GM12878 (cell line): ENCODE data around the gene PIGV. TPM values are rescaled to one million over a fixed set of nuclear protein-coding genes. Genes with fewer than 3 reads are reported as not detected.

ENCODE experiments used
- CHD1 ChIP-seq: IDR thresholded peaks from 2 replicates; pipeline ENCODE4 v1.6.1; 2012; ENCODE audit warnings: low read depth, low read length, improper control_type of control experiment
- JUND ChIP-seq: IDR thresholded peaks from 2 replicates; pipeline ENCODE4 v1.6.1; 2012; ENCODE audit warnings: low read depth, mild to moderate bottlenecking, low read length, improper control_type of control experiment, moderate library complexity
- MEF2A ChIP-seq: IDR thresholded peaks from 2 replicates; pipeline ENCODE4 v1.6.1; 2011; ENCODE audit warnings: low read depth, mild to moderate bottlenecking, low read length, moderate library complexity; ENCODE audit not compliant: insufficient read depth
- NR2F1 ChIP-seq: fragments of 450-650 bp; conservative IDR thresholded peaks from 2 replicates; pipeline ENCODE4 v1.6.1; 2017; ENCODE audit warnings: mild to moderate bottlenecking
- RUNX3 ChIP-seq: IDR thresholded peaks from 2 replicates; pipeline ENCODE4 v1.6.1; 2012; ENCODE audit warnings: low read length, inconsistent platforms
- SMARCA5 ChIP-seq: fragments of 450-650 bp; IDR thresholded peaks from 2 replicates; pipeline ENCODE4 v1.6.1; 2017; ENCODE audit warnings: mild to moderate bottlenecking
- SRF ChIP-seq, 2 experiments: IDR thresholded peaks; 2 replicates each; pipeline ENCODE4 v1.6.1; 2011; ENCODE audit warnings: low read depth in 2 of 2, low read length in 2 of 2, mild to moderate bottlenecking in 1 of 2, moderate library complexity in 1 of 2
- YY1 ChIP-seq: IDR thresholded peaks from 2 replicates; pipeline ENCODE4 v1.6.1; 2011; ENCODE audit warnings: low read depth, mild to moderate bottlenecking, low read length
- polyA plus RNA-seq, 11 experiments: library from polyadenylated mRNA; depleted of rRNA in 4 of 11; unstranded in 6 of 11; stranded (reverse) in 5 of 11; fragments of >200 nt; fragmentation: Nextera tagmentation in 4 of 11; fragmentation: Illumina TruSeq in 1 of 11; extraction: Ambion mirVana in 4 of 11; extraction: Trizol in 1 of 11; gene quantifications; 1 replicate in 1 of 11; 2 replicates in 10 of 11; pipeline versions ENCODE4 v1.2.1 to v1.2.3, GENCODE V29; 2011 to 2016; ENCODE audit warnings: inconsistent platforms in 2 of 11, missing spikeins in 2 of 11, low read depth in 1 of 11
- total RNA-seq, 4 experiments: library from RNA; depleted of rRNA in 3 of 4; stranded (reverse); fragments of >200 nt in 3 of 4; fragmentation: Illumina TruSeq in 1 of 4; extraction: Trizol in 1 of 4; gene quantifications; 2 replicates each; pipeline versions ENCODE4 v1.2.1 to v1.2.3, GENCODE V29; 2013 to 2021
- TF ChIP-seq, protein P1 (sequence below): fragments of 450-650 bp; IDR thresholded peaks from 2 replicates; pipeline ENCODE4 v1.6.1; 2017; ENCODE audit warnings: mild to moderate bottlenecking, moderate library complexity
- TF ChIP-seq, protein P2 (sequence below): fragments of 450-650 bp; IDR thresholded peaks from 2 replicates; pipeline ENCODE4 v1.6.1; 2016; ENCODE audit warnings: mild to moderate bottlenecking
- TF ChIP-seq, protein P3 (sequence below): IDR thresholded peaks from 2 replicates; pipeline ENCODE4 v1.6.1; 2011; ENCODE audit warnings: borderline replicate concordance, low read depth, mild to moderate bottlenecking, moderate library complexity, mixed read lengths, low read length; ENCODE audit not compliant: insufficient read depth; ENCODE audit errors: extremely low read length
- TF ChIP-seq, protein P4 (sequence below): fragments of 450-650 bp; IDR thresholded peaks from 2 replicates; pipeline ENCODE4 v1.6.1; 2017; ENCODE audit warnings: low read depth, mild to moderate bottlenecking, moderate library complexity
- TF ChIP-seq, protein P5 (sequence below): IDR thresholded peaks from 2 replicates; pipeline ENCODE4 v1.6.1; 2011; ENCODE audit warnings: borderline replicate concordance, low read depth, mild to moderate bottlenecking, moderate library complexity, low read length; ENCODE audit not compliant: insufficient read depth, poor library complexity, severe bottlenecking
- TF ChIP-seq, protein P6 (sequence below): fragments of 450-650 bp; IDR thresholded peaks from 2 replicates; pipeline ENCODE4 v1.6.1; 2017; ENCODE audit warnings: mild to moderate bottlenecking, moderate library complexity

Gene PIGV
- total and polyA plus RNA-seq, 10 of the 15 experiments (the other 5 are each of a cell fraction or from before 2014, with no cell fraction given) = 8.8 to 18.1 (median 11.9) TPM

DNA sequence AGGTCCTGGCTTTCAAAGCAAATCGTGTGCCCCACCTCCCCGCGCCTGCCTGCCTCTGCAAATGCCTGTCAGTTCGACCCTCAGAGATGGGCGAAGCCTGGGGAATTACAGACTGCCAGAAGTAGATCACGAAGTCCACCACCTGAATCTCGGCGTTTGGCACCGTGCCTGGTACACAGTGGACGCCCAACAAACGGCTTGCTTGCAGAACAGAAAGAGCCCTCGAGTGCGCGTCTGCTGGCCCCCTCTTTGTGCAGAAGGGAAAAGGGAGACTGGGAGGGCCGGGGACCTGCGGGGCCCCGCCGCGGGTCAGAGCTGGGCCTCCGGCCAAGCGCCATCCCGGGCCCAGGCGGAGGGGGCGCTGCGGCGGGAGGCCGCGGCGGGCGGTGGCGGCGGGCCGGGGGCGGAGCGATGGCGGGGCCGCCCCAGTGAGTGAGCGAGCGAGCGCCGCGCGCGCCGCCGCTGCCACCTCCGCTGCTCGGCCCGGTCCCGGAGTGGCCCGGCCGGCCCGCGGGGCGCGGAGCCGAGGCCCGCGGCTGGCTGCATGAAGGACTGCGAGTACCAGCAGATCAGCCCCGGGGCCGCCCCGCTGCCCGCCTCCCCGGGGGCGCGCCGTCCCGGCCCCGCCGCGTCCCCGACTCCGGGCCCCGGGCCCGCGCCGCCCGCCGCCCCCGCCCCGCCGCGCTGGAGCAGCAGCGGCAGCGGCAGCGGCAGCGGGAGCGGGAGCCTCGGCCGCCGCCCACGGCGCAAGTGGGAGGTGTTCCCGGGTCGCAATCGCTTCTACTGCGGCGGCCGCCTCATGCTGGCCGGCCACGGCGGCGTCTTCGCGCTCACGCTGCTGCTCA lies 38.7 kb downstream of the PIGV start, which contains the start of gene ZDHHC18 (continued):
- TF ChIP-seq, protein P1, sequence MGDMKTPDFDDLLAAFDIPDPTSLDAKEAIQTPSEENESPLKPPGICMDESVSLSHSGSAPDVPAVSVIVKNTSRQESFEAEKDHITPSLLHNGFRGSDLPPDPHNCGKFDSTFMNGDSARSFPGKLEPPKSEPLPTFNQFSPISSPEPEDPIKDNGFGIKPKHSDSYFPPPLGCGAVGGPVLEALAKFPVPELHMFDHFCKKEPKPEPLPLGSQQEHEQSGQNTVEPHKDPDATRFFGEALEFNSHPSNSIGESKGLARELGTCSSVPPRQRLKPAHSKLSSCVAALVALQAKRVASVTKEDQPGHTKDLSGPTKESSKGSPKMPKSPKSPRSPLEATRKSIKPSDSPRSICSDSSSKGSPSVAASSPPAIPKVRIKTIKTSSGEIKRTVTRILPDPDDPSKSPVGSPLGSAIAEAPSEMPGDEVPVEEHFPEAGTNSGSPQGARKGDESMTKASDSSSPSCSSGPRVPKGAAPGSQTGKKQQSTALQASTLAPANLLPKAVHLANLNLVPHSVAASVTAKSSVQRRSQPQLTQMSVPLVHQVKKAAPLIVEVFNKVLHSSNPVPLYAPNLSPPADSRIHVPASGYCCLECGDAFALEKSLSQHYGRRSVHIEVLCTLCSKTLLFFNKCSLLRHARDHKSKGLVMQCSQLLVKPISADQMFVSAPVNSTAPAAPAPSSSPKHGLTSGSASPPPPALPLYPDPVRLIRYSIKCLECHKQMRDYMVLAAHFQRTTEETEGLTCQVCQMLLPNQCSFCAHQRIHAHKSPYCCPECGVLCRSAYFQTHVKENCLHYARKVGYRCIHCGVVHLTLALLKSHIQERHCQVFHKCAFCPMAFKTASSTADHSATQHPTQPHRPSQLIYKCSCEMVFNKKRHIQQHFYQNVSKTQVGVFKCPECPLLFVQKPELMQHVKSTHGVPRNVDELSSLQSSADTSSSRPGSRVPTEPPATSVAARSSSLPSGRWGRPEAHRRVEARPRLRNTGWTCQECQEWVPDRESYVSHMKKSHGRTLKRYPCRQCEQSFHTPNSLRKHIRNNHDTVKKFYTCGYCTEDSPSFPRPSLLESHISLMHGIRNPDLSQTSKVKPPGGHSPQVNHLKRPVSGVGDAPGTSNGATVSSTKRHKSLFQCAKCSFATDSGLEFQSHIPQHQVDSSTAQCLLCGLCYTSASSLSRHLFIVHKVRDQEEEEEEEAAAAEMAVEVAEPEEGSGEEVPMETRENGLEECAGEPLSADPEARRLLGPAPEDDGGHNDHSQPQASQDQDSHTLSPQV = no peak
- TF ChIP-seq SRF (IDR thresholded peaks at IDR 0.05; ENCODE audit: low read depth in 2 of 2, low read length in 2 of 2) (0 out of 4 replicates have a peak, but pooled peaks of 1 of the 2 experiments have one; percentile 4), JUND (no peak), CHD1 (no peak), SMARCA5 (peak; percentile 96), RUNX3 (no peak), NR2F1 (peak; percentile 65), MEF2A (no peak), YY1 (peak; percentile 85)
- TF ChIP-seq, protein P2, sequence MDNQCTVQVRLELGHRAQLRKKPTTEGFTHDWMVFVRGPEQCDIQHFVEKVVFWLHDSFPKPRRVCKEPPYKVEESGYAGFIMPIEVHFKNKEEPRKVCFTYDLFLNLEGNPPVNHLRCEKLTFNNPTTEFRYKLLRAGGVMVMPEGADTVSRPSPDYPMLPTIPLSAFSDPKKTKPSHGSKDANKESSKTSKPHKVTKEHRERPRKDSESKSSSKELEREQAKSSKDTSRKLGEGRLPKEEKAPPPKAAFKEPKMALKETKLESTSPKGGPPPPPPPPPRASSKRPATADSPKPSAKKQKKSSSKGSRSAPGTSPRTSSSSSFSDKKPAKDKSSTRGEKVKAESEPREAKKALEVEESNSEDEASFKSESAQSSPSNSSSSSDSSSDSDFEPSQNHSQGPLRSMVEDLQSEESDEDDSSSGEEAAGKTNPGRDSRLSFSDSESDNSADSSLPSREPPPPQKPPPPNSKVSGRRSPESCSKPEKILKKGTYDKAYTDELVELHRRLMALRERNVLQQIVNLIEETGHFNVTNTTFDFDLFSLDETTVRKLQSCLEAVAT = no peak
- TF ChIP-seq, protein P3, sequence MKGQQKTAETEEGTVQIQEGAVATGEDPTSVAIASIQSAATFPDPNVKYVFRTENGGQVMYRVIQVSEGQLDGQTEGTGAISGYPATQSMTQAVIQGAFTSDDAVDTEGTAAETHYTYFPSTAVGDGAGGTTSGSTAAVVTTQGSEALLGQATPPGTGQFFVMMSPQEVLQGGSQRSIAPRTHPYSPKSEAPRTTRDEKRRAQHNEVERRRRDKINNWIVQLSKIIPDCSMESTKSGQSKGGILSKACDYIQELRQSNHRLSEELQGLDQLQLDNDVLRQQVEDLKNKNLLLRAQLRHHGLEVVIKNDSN = no peak
- TF ChIP-seq, protein P4, sequence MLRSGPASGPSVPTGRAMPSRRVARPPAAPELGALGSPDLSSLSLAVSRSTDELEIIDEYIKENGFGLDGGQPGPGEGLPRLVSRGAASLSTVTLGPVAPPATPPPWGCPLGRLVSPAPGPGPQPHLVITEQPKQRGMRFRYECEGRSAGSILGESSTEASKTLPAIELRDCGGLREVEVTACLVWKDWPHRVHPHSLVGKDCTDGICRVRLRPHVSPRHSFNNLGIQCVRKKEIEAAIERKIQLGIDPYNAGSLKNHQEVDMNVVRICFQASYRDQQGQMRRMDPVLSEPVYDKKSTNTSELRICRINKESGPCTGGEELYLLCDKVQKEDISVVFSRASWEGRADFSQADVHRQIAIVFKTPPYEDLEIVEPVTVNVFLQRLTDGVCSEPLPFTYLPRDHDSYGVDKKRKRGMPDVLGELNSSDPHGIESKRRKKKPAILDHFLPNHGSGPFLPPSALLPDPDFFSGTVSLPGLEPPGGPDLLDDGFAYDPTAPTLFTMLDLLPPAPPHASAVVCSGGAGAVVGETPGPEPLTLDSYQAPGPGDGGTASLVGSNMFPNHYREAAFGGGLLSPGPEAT = no peak
- TF ChIP-seq, protein P5, sequence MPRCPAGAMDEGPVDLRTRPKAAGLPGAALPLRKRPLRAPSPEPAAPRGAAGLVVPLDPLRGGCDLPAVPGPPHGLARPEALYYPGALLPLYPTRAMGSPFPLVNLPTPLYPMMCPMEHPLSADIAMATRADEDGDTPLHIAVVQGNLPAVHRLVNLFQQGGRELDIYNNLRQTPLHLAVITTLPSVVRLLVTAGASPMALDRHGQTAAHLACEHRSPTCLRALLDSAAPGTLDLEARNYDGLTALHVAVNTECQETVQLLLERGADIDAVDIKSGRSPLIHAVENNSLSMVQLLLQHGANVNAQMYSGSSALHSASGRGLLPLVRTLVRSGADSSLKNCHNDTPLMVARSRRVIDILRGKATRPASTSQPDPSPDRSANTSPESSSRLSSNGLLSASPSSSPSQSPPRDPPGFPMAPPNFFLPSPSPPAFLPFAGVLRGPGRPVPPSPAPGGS = no peak
- TF ChIP-seq, protein P6, sequence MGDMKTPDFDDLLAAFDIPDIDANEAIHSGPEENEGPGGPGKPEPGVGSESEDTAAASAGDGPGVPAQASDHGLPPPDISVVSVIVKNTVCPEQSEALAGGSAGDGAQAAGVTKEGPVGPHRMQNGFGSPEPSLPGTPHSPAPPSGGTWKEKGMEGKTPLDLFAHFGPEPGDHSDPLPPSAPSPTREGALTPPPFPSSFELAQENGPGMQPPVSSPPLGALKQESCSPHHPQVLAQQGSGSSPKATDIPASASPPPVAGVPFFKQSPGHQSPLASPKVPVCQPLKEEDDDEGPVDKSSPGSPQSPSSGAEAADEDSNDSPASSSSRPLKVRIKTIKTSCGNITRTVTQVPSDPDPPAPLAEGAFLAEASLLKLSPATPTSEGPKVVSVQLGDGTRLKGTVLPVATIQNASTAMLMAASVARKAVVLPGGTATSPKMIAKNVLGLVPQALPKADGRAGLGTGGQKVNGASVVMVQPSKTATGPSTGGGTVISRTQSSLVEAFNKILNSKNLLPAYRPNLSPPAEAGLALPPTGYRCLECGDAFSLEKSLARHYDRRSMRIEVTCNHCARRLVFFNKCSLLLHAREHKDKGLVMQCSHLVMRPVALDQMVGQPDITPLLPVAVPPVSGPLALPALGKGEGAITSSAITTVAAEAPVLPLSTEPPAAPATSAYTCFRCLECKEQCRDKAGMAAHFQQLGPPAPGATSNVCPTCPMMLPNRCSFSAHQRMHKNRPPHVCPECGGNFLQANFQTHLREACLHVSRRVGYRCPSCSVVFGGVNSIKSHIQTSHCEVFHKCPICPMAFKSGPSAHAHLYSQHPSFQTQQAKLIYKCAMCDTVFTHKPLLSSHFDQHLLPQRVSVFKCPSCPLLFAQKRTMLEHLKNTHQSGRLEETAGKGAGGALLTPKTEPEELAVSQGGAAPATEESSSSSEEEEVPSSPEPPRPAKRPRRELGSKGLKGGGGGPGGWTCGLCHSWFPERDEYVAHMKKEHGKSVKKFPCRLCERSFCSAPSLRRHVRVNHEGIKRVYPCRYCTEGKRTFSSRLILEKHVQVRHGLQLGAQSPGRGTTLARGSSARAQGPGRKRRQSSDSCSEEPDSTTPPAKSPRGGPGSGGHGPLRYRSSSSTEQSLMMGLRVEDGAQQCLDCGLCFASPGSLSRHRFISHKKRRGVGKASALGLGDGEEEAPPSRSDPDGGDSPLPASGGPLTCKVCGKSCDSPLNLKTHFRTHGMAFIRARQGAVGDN = peak; percentile 34; the same call in 1 of the 2 replicates
